Stimulated activated CD8-positive, alpha-beta memory T cell treated with anti-CD3 and anti-CD28 coated beads, Interleukin-4, amount 100 ng/mL, for 48 hours (primary cell): ENCODE results near the gene HLF.

ENCODE experiments used
- DNase-seq: peaks from one replicate; pipeline ENCODE4 v3.0.0-alpha.2; 2020

Gene HLF

GRCh38 chr17:55294042-55294751 lies 29.4 kb downstream of the HLF start:
- no peak for DNase-seq

- DNase-seq = peak; percentile 69
Measured at GRCh38 chr17:55295411-55296170, 30.8 kb downstream of the HLF start.

DNA sequence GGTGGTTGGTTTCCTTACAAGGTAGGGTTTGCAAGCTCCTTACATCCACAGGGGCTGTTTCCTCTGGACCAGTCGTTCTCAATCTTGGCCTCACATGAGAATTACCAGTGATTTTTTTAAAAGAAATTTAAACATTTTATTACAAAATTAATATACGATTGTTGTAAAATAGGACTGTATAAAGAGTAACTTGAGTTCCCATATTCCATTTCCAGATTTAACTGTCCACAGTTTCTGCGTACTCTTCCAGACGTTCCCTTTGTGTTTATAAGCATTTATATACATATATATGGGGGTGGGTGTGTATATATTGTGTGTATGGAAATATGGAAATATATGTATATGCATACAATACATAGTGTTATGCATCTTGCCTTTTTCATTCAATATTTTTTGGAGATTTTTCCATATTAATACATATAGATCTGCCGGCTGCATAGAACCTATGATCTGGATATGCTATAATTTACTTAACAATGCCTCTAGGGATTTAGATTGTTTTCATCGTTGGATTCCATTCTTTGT lies 31.5 kb downstream of the HLF start:
- no peak for DNase-seq

GRCh38 chr17:55296699-55297098 lies 31.9 kb downstream of the HLF start:
- no peak for DNase-seq

DNA sequence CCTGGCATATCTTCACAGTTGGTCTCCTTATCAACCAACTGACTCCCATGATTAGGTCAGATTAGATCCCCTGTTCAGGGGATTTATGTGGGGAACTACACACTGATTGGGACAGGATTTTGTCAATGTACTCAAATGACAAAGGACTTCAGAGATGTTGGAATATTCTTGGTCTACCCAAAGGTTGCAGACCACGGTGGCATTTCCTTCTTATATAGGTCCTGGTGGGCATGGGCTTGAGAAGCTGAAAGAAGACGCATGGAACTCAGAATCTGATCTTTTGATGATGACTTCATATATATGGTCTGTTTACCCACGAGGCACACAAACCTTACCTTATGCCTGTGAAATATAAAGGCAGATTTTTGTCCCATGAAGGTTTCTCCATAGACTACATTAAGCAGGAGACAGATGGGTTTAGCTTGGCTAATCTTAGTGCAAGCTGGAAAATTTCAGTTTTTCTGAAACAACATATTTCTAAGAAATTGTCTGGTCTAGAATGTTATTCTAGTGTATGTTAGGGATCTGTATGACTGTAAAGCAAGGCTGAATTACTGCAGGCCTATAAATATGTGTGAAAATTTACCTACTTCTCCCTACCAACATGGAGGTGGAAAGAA lies 33.5 kb downstream of the HLF start:
- no peak for DNase-seq

GRCh38 chr17:55299162-55299838 lies 34.5 kb downstream of the HLF start:
- no peak for DNase-seq

DNA sequence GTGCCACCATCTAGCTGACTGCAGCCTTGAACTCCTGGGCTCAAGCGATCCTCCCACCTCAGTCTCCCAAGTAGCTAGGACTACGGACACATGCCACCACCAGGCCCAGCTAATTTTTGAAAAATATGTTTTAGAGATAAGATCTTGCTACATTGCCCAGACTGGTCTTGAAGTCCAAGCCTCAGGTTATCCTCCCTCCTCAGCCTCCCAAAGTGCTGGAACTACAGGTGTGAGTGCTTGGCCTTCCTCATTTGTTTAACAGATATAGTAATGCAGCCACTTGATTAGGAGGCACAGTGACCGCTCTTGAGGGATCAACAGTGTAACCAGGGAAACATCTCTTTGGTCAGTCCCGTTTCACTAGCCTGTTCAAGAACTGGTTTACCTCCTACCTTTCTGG lies 35.1 kb downstream of the HLF start:
- no peak for DNase-seq

GRCh38 chr17:55300479-55301290 lies 35.9 kb downstream of the HLF start:
- no peak for DNase-seq

DNA sequence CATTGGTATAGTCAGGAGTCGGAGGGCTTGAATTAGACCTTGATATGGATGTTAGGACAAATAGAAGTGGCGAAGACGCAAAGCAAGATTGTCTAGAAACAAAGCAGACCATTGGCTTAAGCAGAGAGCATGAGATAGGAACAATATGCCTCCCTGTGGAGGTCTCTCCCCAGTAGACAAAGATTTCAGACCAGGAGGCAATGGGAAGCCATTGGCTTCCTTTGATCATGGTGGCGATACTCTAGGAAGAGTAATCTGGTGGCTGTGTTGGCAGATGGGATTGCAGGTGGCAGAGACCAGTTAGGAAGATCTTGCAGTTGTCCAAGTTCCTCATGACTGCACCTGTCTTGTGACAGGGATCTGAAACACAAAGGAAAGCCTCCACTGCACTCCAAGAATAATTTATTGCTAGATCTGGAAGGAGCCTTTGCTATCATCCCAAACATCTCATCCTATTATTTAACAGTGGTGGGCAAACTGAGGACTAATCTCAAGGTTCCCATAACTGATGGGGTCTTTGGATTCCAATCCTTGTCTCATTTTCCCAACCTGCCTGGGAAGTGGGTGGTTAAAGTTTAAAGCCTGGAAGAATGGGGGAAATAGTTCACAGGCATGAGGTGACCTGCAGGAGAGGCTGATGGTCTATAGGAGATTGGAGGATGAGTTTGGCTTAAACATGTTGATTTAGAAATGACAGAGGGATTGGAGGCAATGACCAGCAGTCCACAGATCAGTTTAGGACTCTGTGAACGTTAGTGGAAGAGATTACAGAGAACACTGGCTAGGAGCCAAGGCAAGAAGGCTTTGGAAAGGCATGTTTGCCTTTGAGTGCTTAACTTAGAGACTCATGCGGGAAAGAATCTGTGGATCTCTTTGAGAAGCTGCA lies 37.0 kb downstream of the HLF start:
- DNase-seq = no peak

GRCh38 chr17:55302407-55302787 lies 37.6 kb downstream of the HLF start:
- DNase-seq = no peak

DNA sequence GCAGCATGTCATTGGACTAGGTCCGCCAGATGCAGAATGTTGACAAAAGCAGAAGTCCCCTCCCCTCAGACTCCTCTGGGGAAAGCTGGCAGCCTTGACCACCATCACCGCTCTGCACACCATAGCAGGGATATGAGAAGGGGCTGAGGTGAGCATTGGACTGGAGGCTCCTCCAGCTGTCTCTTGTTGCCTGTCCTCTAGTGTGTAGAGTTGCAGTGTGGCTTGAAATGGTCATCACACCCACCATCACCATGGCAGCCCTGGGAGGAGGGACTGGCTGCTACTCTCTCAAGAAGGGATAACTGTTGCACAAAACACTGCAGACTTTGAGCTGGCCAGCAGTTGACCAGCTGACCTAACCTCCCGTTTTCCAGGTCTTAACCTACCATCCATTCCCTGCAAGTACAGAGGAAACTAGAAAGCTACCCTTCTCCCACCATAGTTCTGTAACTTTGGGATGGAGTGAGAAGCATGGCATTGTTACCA lies 38.3 kb downstream of the HLF start:
- DNase-seq = no peak

DNA sequence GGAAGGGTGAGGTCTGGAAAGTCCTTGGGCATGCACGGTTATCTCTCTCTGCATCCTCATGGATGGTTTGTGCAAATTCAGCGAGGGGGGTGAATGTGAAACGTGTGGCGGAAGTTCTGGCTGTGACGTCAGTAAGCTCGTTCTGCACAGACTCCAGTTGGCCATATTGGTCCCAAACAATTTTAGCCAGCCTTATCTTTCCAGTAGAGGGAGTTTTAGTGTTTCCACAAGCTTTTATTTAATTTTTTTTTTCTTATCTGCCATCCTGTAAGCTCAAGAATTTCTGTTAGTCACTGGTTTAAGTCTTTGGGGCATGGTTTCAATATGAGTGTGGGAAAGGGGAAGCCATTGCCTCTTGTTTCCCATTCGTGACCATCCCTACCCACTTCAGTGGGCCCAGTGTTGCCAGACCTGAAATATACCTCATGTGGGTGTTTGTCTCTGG lies 39.0 kb downstream of the HLF start:
- no peak for DNase-seq

GRCh38 chr17:55304171-55304859 lies 39.6 kb downstream of the HLF start:
- no peak for DNase-seq

GRCh38 chr17:55305321-55306087 lies 40.7 kb downstream of the HLF start:
- DNase-seq = no peak

- DNase-seq = no peak
Measured at GRCh38 chr17:55307879-55308278, 43.1 kb downstream of the HLF start.

- DNase-seq = no peak
Measured at GRCh38 chr17:55308613-55309391, 44.0 kb downstream of the HLF start.

- no peak for DNase-seq
Measured at GRCh38 chr17:55311767-55312375, 47.1 kb downstream of the HLF start.

DNA sequence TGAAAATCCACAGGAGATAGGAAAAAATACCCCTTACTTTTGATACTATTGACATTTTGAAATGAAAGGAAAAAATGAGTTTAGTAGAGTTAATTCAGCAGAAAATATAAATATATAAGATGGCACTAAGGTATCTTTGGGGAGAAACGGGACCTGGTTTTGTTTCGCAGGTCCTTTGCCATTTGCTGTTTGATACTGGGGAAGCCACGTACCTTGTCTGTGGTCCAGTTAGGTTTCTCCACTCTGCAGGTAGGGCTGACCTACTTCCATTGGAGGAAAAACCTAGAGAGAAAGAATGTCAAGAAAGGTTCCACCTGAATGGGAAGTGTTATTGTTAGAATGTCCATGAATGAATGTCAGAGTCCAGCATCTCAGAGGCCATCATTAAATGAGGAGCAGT lies 48.1 kb downstream of the HLF start:
- DNase-seq = no peak
